CD14-positive monocyte (primary cell): ENCODE data around the gene DCC. TPM values are rescaled to one million over a fixed set of nuclear protein-coding genes. Genes with fewer than 3 reads are reported as not detected.

Experiments used
- DNase-seq, 3 donors: peaks; one replicate each; pipeline ENCODE4 v3.0.0-alpha.2; 2011 to 2022
- H2AFZ ChIP-seq: 2 replicates; pipeline ENCODE4 v1.6.0; 2012; ENCODE audit warnings: mild to moderate bottlenecking, low read depth, low read length, inconsistent platforms; ENCODE audit not compliant: insufficient read depth, poor library complexity, severe bottlenecking
- H3K27ac ChIP-seq, 2 donors: 1 replicate in 1 of 2; 2 replicates in 1 of 2; pipeline ENCODE4 v1.5.1; 2012 to 2013; ENCODE audit warnings: low read length in 2 of 2, control low read depth in 1 of 2, inconsistent platforms in 1 of 2, low read depth in 1 of 2, mild to moderate bottlenecking in 1 of 2
- H3K27me3 ChIP-seq, 2 donors: one replicate each; pipeline versions ENCODE4 v1.6.0 to v1.6.1; 2011 to 2013; ENCODE audit warnings: low read length in 2 of 2; ENCODE audit not compliant: control insufficient read depth in 2 of 2, insufficient read depth in 2 of 2
- H3K36me3 ChIP-seq, 2 donors: replicated peaks in 1 of 2; 1 replicate in 1 of 2; 2 replicates in 1 of 2; pipeline versions ENCODE4 v1.5.1 to v1.6.1; 2012 to 2013; ENCODE audit warnings: low read length in 2 of 2, control low read depth in 1 of 2, inconsistent platforms in 1 of 2, mild to moderate bottlenecking in 1 of 2; ENCODE audit not compliant: insufficient read depth in 2 of 2, control insufficient read depth in 1 of 2
- H3K4me1 ChIP-seq, 2 donors: 1 replicate in 1 of 2; 2 replicates in 1 of 2; pipeline versions ENCODE4 v1.5.1 to v1.6.1; 2012 to 2013; ENCODE audit warnings: low read length in 2 of 2, control low read depth in 1 of 2, inconsistent platforms in 1 of 2, mild to moderate bottlenecking in 1 of 2, moderate library complexity in 1 of 2; ENCODE audit not compliant: insufficient read depth in 2 of 2, control insufficient read depth in 1 of 2
- H3K4me2 ChIP-seq: replicated peaks from 2 replicates; pipeline ENCODE3; 2012; ENCODE audit warnings: low read length, moderate library complexity, mild to moderate bottlenecking; ENCODE audit not compliant: poor library complexity, severe bottlenecking; ENCODE audit errors: extremely low read depth
- H3K4me3 ChIP-seq, 3 experiments: fragments of 200-600 bp in 1 of 3; sonication (generic) in 1 of 3; replicated peaks in 1 of 3; 1 replicate in 2 of 3; 2 replicates in 1 of 3; pipeline ENCODE4 v1.5.1; 2011 to 2013; ENCODE audit warnings: low read length in 3 of 3, mild to moderate bottlenecking in 3 of 3, control low read depth in 2 of 3, low read depth in 2 of 3, inconsistent platforms in 1 of 3, moderate library complexity in 1 of 3
- H3K79me2 ChIP-seq: 2 replicates; pipeline ENCODE4 v1.6.0; 2012; ENCODE audit warnings: mild to moderate bottlenecking, control low read depth, inconsistent platforms, low read length, moderate library complexity; ENCODE audit not compliant: insufficient read depth
- H3K9ac ChIP-seq: 2 replicates; pipeline ENCODE4 v1.6.0; 2017; ENCODE audit warnings: low read length, mild to moderate bottlenecking; ENCODE audit not compliant: insufficient read depth, poor library complexity, severe bottlenecking
- H3K9me3 ChIP-seq, 2 donors: replicated peaks in 1 of 2; 1 replicate in 1 of 2; 2 replicates in 1 of 2; pipeline versions ENCODE4 v1.5.1 to v1.6.1; 2012 to 2013; ENCODE audit warnings: low read length in 2 of 2, control low read depth in 1 of 2; ENCODE audit not compliant: control insufficient read depth in 1 of 2, insufficient read depth in 1 of 2
- H4K20me1 ChIP-seq: 2 replicates; pipeline ENCODE4 v1.6.0; 2012; ENCODE audit warnings: mild to moderate bottlenecking, low read length, control low read depth, moderate library complexity; ENCODE audit not compliant: insufficient read depth
- H3K27ac Mint-ChIP-seq, 7 donors: one replicate each; pipeline ENCODE4 v1.8.0; 2020; ENCODE audit warnings: mild to moderate bottlenecking in 7 of 7, mixed read lengths in 7 of 7, moderate library complexity in 6 of 7, inconsistent platforms in 2 of 7
- H3K27me3 Mint-ChIP-seq, 3 donors: one replicate each; pipeline ENCODE4 v1.8.0; 2021 to 2022; ENCODE audit warnings: low read depth in 3 of 3, mild to moderate bottlenecking in 3 of 3, mixed read lengths in 3 of 3, moderate library complexity in 3 of 3, inconsistent platforms in 1 of 3
- H3K36me3 Mint-ChIP-seq, 2 donors: one replicate each; pipeline ENCODE4 v1.8.0; 2020; ENCODE audit warnings: mixed read lengths in 2 of 2, inconsistent platforms in 1 of 2, mild to moderate bottlenecking in 1 of 2
- H3K4me1 Mint-ChIP-seq: one replicate; pipeline ENCODE4 v1.8.0; 2020; ENCODE audit warnings: mild to moderate bottlenecking, mixed read lengths
- H3K4me3 Mint-ChIP-seq, 2 donors: one replicate each; pipeline ENCODE4 v1.8.0; 2020; ENCODE audit warnings: mild to moderate bottlenecking in 2 of 2, mixed read lengths in 2 of 2, moderate library complexity in 1 of 2
- H3K9me3 Mint-ChIP-seq, 7 donors: one replicate each; pipeline ENCODE4 v1.8.0; 2020 to 2022; ENCODE audit warnings: mixed read lengths in 7 of 7, mild to moderate bottlenecking in 6 of 7, moderate library complexity in 6 of 7, inconsistent platforms in 2 of 7
- CTCF ChIP-seq: fragments of 200-600 bp; IDR thresholded peaks from one replicate; pipeline ENCODE4 v1.8.0; 2022; ENCODE audit warnings: antibody characterized with exemption, mild to moderate bottlenecking
- WGBS: methylation state at CpG from one replicate; pipeline ENCODE4 v1.1.5; 2013; ENCODE audit warnings: missing lambda C conversion rate; ENCODE audit not compliant: insufficient coverage; 5-methylcytosine and 5-hydroxymethylcytosine counted together
- intact Hi-C, 2 donors: fragments of 100-400 bp; cut with micrococcal nuclease; formaldehyde crosslinking; loops; one replicate each; pipeline versions ENCODE4 v1.15.0 to v1.15.1; 2023
- polyA plus RNA-seq, 3 donors: library from polyadenylated mRNA; depleted of rRNA in 1 of 3; unstranded in 2 of 3; stranded (reverse) in 1 of 3; fragments of 300-500 nt in 2 of 3; fragments of >200 nt in 1 of 3; fragmentation: Illumina TruSeq in 2 of 3; gene quantifications; 1 replicate in 2 of 3; 2 replicates in 1 of 3; pipeline ENCODE4 v1.2.3, GENCODE V29; 2012 to 2021

DCC gene
- polyA plus RNA-seq, 3 donors: not detected

DNA sequence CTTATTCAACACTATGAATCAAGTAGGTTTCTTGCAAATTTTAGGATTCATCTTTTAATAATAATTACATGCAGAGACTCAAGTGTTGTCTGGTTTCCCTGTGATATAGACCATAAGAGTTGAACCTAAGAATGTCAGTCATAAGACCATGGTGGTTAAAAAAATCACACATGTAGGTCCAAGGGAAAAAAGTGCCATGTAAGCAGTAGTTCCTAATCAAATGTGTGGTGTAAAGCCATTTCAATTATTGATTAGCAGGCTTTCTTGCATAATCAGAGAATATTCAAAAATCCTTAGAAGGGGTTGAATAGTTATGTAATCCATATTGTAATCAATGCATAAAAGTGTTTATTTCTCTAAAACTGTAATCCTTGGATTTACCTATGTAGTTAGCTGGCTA is 93.8 kb downstream of the DCC start:
- Mint-ChIP-seq H3K9me3 (peaks cover 0 to 8% (median 3%) of the 10 kb centered on the region in 7 donors), H3K4me3 (no peak overlapping the region), H3K4me1 (no peaks in the 10 kb centered on the region)

GRCh38 chr18:52435301-52435700 is 95.3 kb downstream of the DCC start:
- WGBS: 69% methylated on average over 5 of the region's 7 CpGs
- Histone ChIP-seq H3K9ac (no peak overlapping the region), H3K4me3 (no peak overlapping the region), H3K4me2 (no peak overlapping the region), H3K27me3 (no peaks in the 10 kb centered on the region), H3K4me1 (no peaks in the 10 kb centered on the region), H3K36me3 (no peaks in the 10 kb centered on the region), H3K27ac (no peak overlapping the region), H3K79me2 (no peaks in the 10 kb centered on the region), H2AFZ (no peak overlapping the region), H4K20me1 (no peaks in the 10 kb centered on the region), H3K9me3 (no peaks in the 10 kb centered on the region)
- H3K36me3 Mint-ChIP-seq: no peaks in the 10 kb centered on the region
- H3K27me3 Mint-ChIP-seq: peaks cover 0 to 3% (median 0%) of the 10 kb centered on the region in 3 donors
- intact Hi-C loops: no loop called here
- DNase-seq: no peak
- no peak overlapping the region for H3K27ac Mint-ChIP-seq
- no peak overlapping the region for H3K4me3 Mint-ChIP-seq
- peaks cover 0 to 7% (median 3%) of the 10 kb centered on the region in 7 donors for H3K9me3 Mint-ChIP-seq
- H3K4me1 Mint-ChIP-seq: no peaks in the 10 kb centered on the region
- TF ChIP-seq CTCF: no peak

More for the DNA sequence above, 93.8 kb downstream of the DCC start:
- H3K27ac ChIP-seq: no peak overlapping the region
- no peak overlapping the region for H3K9ac ChIP-seq
- H3K9me3 ChIP-seq: no peaks in the 10 kb centered on the region
- H3K4me3 ChIP-seq: no peak overlapping the region
- no peaks in the 10 kb centered on the region for H3K27me3 ChIP-seq
- H3K4me1 ChIP-seq: no peaks in the 10 kb centered on the region
- H2AFZ ChIP-seq: no peak overlapping the region
- no peak overlapping the region for H3K27ac Mint-ChIP-seq
- H3K27me3 Mint-ChIP-seq: peaks cover 0 to 2% (median 0%) of the 10 kb centered on the region in 3 donors
- TF ChIP-seq CTCF: no peak
- intact Hi-C loops: no loop called here
- H3K36me3 ChIP-seq: no peaks in the 10 kb centered on the region
- no peaks in the 10 kb centered on the region for H3K79me2 ChIP-seq
- H3K36me3 Mint-ChIP-seq: no peaks in the 10 kb centered on the region
- no peak for DNase-seq
- H4K20me1 ChIP-seq: no peaks in the 10 kb centered on the region
- H3K4me2 ChIP-seq: no peak overlapping the region
